B cell (primary cell): ENCODE measurements around the gene NEK5. TPM values are rescaled to one million over a fixed set of nuclear protein-coding genes. Genes with fewer than 3 reads are reported as not detected.
"Not testable (repeated sequence)": the region's sequence is repeated elsewhere in the genome, so short reads cannot be mapped to it uniquely, and the experiment has no call there.

Experiments
- ATAC-seq: fragments of 200-7000 bp; cut with Tn5 transposase; one replicate; pipeline ENCODE4 v1.10.0; 2021; ENCODE audit warnings: low read depth, mild to moderate bottlenecking, moderate number of reproducible peaks, moderate library complexity
- CTCF ChIA-PET: fragments of 350-600 bp; sonication (Branson Sonifier 250); formaldehyde crosslinking; loops from one replicate; lab custom pipeline; 2021; ENCODE audit warnings: antibody characterized with exemption, inconsistent platforms; lab: Charles Lee
- POLR2A ChIA-PET: fragments of 350-600 bp; sonication (Branson Sonifier 250); formaldehyde crosslinking; loops from one replicate; lab custom pipeline; 2021; ENCODE audit warnings: antibody characterized with exemption; lab: Charles Lee
- DNase-seq: peaks from one replicate; pipeline ENCODE4 v3.0.0; 2013
- H2AFZ ChIP-seq: 2 replicates; pipeline ENCODE4 v1.6.1; 2012; ENCODE audit warnings: mild to moderate bottlenecking, low read depth, low read length; ENCODE audit not compliant: insufficient read depth, poor library complexity, severe bottlenecking
- H3K27ac ChIP-seq, 2 donors: 1 replicate in 1 of 2; 2 replicates in 1 of 2; pipeline ENCODE4 v1.5.1; 2012 to 2013; ENCODE audit warnings: low read length in 2 of 2, mild to moderate bottlenecking in 2 of 2, moderate library complexity in 1 of 2
- H3K27me3 ChIP-seq, 4 experiments: fragments of 200-600 bp in 1 of 4; sonication (generic) in 1 of 4; replicated peaks in 1 of 4; 1 replicate in 2 of 4; 2 replicates in 2 of 4; pipeline versions ENCODE4 v1.6.1 to v1.7.0; 2013 to 2016; ENCODE audit warnings: low read length in 3 of 4, mild to moderate bottlenecking in 2 of 4, mixed read lengths in 1 of 4, moderate library complexity in 1 of 4; ENCODE audit not compliant: insufficient read depth in 4 of 4, control insufficient read depth in 3 of 4; ENCODE audit errors: control extremely low read depth in 1 of 4
- H3K36me3 ChIP-seq, 2 experiments: replicated peaks in 1 of 2; 1 replicate in 1 of 2; 2 replicates in 1 of 2; pipeline versions ENCODE4 v1.6.1 to v1.7.1; 2013; ENCODE audit warnings: low read length in 1 of 2; ENCODE audit not compliant: insufficient read depth in 2 of 2, control insufficient read depth in 1 of 2; ENCODE audit errors: control extremely low read depth in 1 of 2, extremely low read depth in 1 of 2
- H3K4me1 ChIP-seq, 2 donors: fragments of 200-600 bp in 1 of 2; sonication (generic) in 1 of 2; 1 replicate in 1 of 2; 2 replicates in 1 of 2; pipeline versions ENCODE4 v1.5.1 to v1.6.1; 2013 to 2017; ENCODE audit warnings: low read length in 2 of 2; ENCODE audit not compliant: control insufficient read depth in 2 of 2, insufficient read depth in 2 of 2
- H3K4me2 ChIP-seq: replicated peaks from 2 replicates; pipeline ENCODE3; 2012; ENCODE audit warnings: mild to moderate bottlenecking, low read depth, low read length; ENCODE audit not compliant: poor library complexity, severe bottlenecking
- H3K4me3 ChIP-seq, 5 experiments: fragments of 200-600 bp in 1 of 5; sonication (generic) in 1 of 5; 1 replicate in 3 of 5; 2 replicates in 2 of 5; pipeline versions ENCODE4 v1.5.1 to v1.7.0; 2011 to 2016; ENCODE audit warnings: low read length in 4 of 5, mild to moderate bottlenecking in 4 of 5, low read depth in 2 of 5, control low read depth in 1 of 5, moderate library complexity in 1 of 5; ENCODE audit not compliant: insufficient read depth in 1 of 5; ENCODE audit errors: control extremely low read depth in 1 of 5, extremely low read depth in 1 of 5
- H3K79me2 ChIP-seq: fragments of 200-600 bp; sonication (generic); one replicate; pipeline ENCODE4 v1.6.0; 2016; ENCODE audit warnings: low read length; ENCODE audit not compliant: control insufficient read depth, insufficient read depth
- H3K9ac ChIP-seq: fragments of 200-600 bp; sonication (generic); 2 replicates; pipeline ENCODE4 v1.6.1; 2017; ENCODE audit warnings: mild to moderate bottlenecking, low read length, moderate library complexity
- H3K9me3 ChIP-seq, 3 donors: one replicate each; pipeline versions ENCODE4 v1.6.1 to v1.7.1; 2013; ENCODE audit warnings: low read length in 2 of 3; ENCODE audit not compliant: control insufficient read depth in 2 of 3, insufficient read depth in 1 of 3; ENCODE audit errors: control extremely low read depth in 1 of 3
- H4K20me1 ChIP-seq: 2 replicates; pipeline ENCODE4 v1.6.0; 2012; ENCODE audit warnings: mild to moderate bottlenecking, low read length; ENCODE audit not compliant: insufficient read depth, control insufficient read depth, poor library complexity, severe bottlenecking
- H3K27ac Mint-ChIP-seq: one replicate; pipeline ENCODE4 v1.8.0; 2021; ENCODE audit warnings: mixed read lengths
- H3K27me3 Mint-ChIP-seq: one replicate; pipeline ENCODE4 v1.8.0; 2021; ENCODE audit warnings: mixed read lengths
- H3K4me1 Mint-ChIP-seq: one replicate; pipeline ENCODE4 v1.8.0; 2021; ENCODE audit warnings: mixed read lengths
- H3K4me3 Mint-ChIP-seq: one replicate; pipeline ENCODE4 v1.8.0; 2021; ENCODE audit warnings: mixed read lengths
- H3K9me3 Mint-ChIP-seq: one replicate; pipeline ENCODE4 v1.8.0; 2022; ENCODE audit warnings: mixed read lengths; ENCODE audit not compliant: insufficient read depth
- EZH2 ChIP-seq: IDR thresholded peaks from 2 replicates; pipeline ENCODE4 v1.6.1; 2012; ENCODE audit warnings: borderline replicate concordance, low read depth, mild to moderate bottlenecking, moderate library complexity, low read length; ENCODE audit not compliant: insufficient read depth, poor library complexity, severe bottlenecking
- WGBS: methylation state at CpG from one replicate; pipeline ENCODE4 v1.1.5; 2013; ENCODE audit warnings: missing lambda C conversion rate; ENCODE audit not compliant: insufficient coverage; 5-methylcytosine and 5-hydroxymethylcytosine counted together
- intact Hi-C: fragments of 100-400 bp; cut with micrococcal nuclease; formaldehyde crosslinking; loops from one replicate; pipeline ENCODE4 v1.10.0; 2022
- polyA plus RNA-seq: library from polyadenylated mRNA; depleted of rRNA; stranded (reverse); fragments of >200 nt; gene quantifications from 2 replicates; pipeline ENCODE4 v1.2.3, GENCODE V29; 2012
- total RNA-seq, 2 donors: library from RNA; stranded (reverse); fragments of 120-200 nt in 1 of 2; gene quantifications; 1 replicate in 1 of 2; 2 replicates in 1 of 2; pipeline versions ENCODE4 v1.2.3 to v1.2.4, GENCODE V29; 2013 to 2022
- TF ChIP-seq, protein P1 (sequence below): fragments of 200-600 bp; IDR thresholded peaks from one replicate; pipeline ENCODE4 v1.8.0; 2022; ENCODE audit warnings: antibody characterized with exemption, mild to moderate bottlenecking

NEK5 gene
- total and polyA plus RNA-seq, 2 donors (not counting 1 experiment from before 2014, with no cell fraction given): not detected

- intact Hi-C loops: no loop called here
- Histone ChIP-seq H4K20me1 (no peaks in the 10 kb centered on the region), H3K4me1 (no peaks in the 10 kb centered on the region), H3K27ac (no peak overlapping the region), H3K4me3 (no peak overlapping the region), H3K9ac (no peak overlapping the region), H2AFZ (no peak overlapping the region), H3K36me3 (no peaks in the 10 kb centered on the region), H3K9me3 (no peaks in the 10 kb centered on the region), H3K27me3 (no peaks in the 10 kb centered on the region), H3K79me2 (no peaks in the 10 kb centered on the region), H3K4me2 (no peak overlapping the region)
- no peaks in the 10 kb centered on the region for H3K9me3 Mint-ChIP-seq
- no peak overlapping the region for H3K27ac Mint-ChIP-seq
- ChIA-PET POLR2A (no interaction called here), CTCF (no interaction called here)
- TF ChIP-seq, protein P1, sequence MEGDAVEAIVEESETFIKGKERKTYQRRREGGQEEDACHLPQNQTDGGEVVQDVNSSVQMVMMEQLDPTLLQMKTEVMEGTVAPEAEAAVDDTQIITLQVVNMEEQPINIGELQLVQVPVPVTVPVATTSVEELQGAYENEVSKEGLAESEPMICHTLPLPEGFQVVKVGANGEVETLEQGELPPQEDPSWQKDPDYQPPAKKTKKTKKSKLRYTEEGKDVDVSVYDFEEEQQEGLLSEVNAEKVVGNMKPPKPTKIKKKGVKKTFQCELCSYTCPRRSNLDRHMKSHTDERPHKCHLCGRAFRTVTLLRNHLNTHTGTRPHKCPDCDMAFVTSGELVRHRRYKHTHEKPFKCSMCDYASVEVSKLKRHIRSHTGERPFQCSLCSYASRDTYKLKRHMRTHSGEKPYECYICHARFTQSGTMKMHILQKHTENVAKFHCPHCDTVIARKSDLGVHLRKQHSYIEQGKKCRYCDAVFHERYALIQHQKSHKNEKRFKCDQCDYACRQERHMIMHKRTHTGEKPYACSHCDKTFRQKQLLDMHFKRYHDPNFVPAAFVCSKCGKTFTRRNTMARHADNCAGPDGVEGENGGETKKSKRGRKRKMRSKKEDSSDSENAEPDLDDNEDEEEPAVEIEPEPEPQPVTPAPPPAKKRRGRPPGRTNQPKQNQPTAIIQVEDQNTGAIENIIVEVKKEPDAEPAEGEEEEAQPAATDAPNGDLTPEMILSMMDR: no peak
- no peak for TF ChIP-seq EZH2
- no peak overlapping the region for H3K4me3 Mint-ChIP-seq
- DNase-seq: no peak
- WGBS: 90% methylated on average over 4 of the region's 4 CpGs
- no peak for ATAC-seq
- H3K4me1 Mint-ChIP-seq: no peaks in the 10 kb centered on the region
- peaks cover 3% of the 10 kb centered on the region for H3K27me3 Mint-ChIP-seq
These were observed 46.3 kb downstream of the NEK5 start for GRCh38 chr13:52082601-52083000.

DNA sequence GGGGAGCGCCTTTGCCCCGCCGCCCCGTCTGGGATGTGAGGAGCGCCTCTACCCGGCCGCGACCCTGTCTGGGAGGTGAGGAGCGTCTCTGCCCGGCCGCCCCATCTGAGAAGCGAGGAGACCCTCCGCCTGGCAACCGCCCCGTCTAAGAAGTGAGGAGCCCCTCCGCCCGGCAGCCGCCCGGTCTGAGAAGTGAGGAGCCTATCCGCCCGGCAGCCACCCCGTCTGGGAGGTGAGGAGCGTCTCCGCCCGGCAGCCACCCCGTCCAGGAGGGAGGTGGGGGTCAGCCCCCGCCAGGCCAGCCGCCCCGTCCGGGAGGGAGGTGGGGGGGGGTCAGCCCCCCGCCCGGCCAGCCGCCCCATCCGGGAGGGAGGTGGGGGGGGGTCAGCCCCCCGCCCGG is 49.0 kb downstream of the NEK5 start:
- H3K36me3 ChIP-seq, H3K9me3 Mint-ChIP-seq, H3K4me3 ChIP-seq, DNase-seq, CTCF ChIA-PET, H3K4me1 ChIP-seq, intact Hi-C loops, POLR2A ChIA-PET, H3K4me3 Mint-ChIP-seq, H3K4me1 Mint-ChIP-seq, H2AFZ ChIP-seq, H3K9ac ChIP-seq, H3K9me3 ChIP-seq, H3K79me2 ChIP-seq, H3K27ac ChIP-seq, ATAC-seq, H3K27ac Mint-ChIP-seq, H4K20me1 ChIP-seq, H3K27me3 ChIP-seq, H3K4me2 ChIP-seq: not testable (repeated sequence)
- peaks cover 13% of the 10 kb centered on the region for H3K27me3 Mint-ChIP-seq
- WGBS: 91% methylated on average over 11 of the region's 36 CpGs
